Epithelial cell of proximal tubule (primary cell): ENCODE data around the gene ZNF750. TPM values are rescaled to one million over a fixed set of nuclear protein-coding genes. Genes with fewer than 3 reads are reported as not detected.

ENCODE experiments used
- DNase-seq: peaks from one replicate; pipeline ENCODE4 v3.0.0-alpha.2; 2011; ENCODE audit warnings: low read depth
- H3K4me3 ChIP-seq: 2 replicates; pipeline ENCODE4 v1.5.1; 2011; ENCODE audit warnings: low read depth, mild to moderate bottlenecking, low read length
- CTCF ChIP-seq: conservative IDR thresholded peaks from 2 replicates; pipeline ENCODE4 v1.5.1; 2012; ENCODE audit warnings: low read depth, mild to moderate bottlenecking, low read length
- total RNA-seq: library from RNA; depleted of rRNA; stranded (reverse); fragments of >200 nt; gene quantifications from 2 replicates; pipeline ENCODE4 v1.2.3, GENCODE V29; 2015

Gene ZNF750
- total RNA-seq, 1 donor from 2014 or later = 0.40 TPM

GRCh38 chr17:82883419-82884031 is 43.7 kb upstream of the ZNF750 start:
- no peak overlapping the region for H3K4me3 ChIP-seq
- no peak for DNase-seq
- no peak for TF ChIP-seq CTCF

GRCh38 chr17:82882715-82883418 is 43.0 kb upstream of the ZNF750 start:
- no peak for TF ChIP-seq CTCF
- no peak for DNase-seq
- no peak overlapping the region for H3K4me3 ChIP-seq

- H3K4me3 ChIP-seq = no peak overlapping the region
- DNase-seq = no peak
- no peak for TF ChIP-seq CTCF
Measured at GRCh38 chr17:82881900-82882714, 42.3 kb upstream of the ZNF750 start.

- no peak overlapping the region for H3K4me3 ChIP-seq
- no peak for TF ChIP-seq CTCF
- no peak for DNase-seq
Measured at GRCh38 chr17:82881324-82881823, 41.6 kb upstream of the ZNF750 start.

- DNase-seq = no peak
- no peak overlapping the region for H3K4me3 ChIP-seq
- TF ChIP-seq CTCF = no peak
Measured at GRCh38 chr17:82880620-82881323, 41.0 kb upstream of the ZNF750 start.

- no peak for TF ChIP-seq CTCF
- DNase-seq = no peak
- H3K4me3 ChIP-seq = no peak overlapping the region
Measured at GRCh38 chr17:82879241-82879640, 39.4 kb upstream of the ZNF750 start.
